ENCODE data around the gene PAM. TPM values are rescaled to one million over a fixed set of nuclear protein-coding genes. Genes with fewer than 3 reads are reported as not detected.
"Not testable (repeated sequence)": the region's sequence is repeated elsewhere in the genome, so short reads cannot be mapped to it uniquely, and the experiment has no call there.

PAM gene
- total and polyA plus RNA-seq, 4 donors: 8.2 to 27.5 (median 13.7) TPM

DNA sequence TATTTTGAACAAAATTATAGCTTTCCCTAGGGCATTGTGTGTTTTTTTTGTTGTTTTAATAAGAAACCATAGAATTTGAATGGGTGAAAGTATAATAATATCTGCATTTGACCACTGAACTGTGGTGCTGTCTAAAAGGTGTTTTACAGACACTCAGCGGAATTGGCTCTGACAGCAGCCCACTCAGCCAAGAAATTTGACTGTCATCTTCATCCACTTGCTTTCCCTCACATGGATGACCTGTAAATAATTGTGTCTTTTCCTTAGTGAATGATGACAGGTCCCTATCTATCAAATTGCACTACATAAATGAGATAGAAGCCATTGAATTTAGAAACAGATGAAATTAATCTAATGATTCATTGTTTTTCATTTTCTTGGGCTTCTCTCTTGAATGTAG lies 150.0 kb downstream of the PAM start:
- Histone ChIP-seq H3K9ac (ENCODE audit: low read depth in 1 of 2, low read length in 2 of 2) (no peak overlapping the region), H3K27me3 (ENCODE audit: control insufficient read depth in 4 of 4, insufficient read depth in 4 of 4, low read length in 3 of 4) (no peaks in the 10 kb centered on the region), H3K27ac (ENCODE audit: low read depth in 1 of 2, low read length in 2 of 2) (no peak overlapping the region), H3K36me3 (ENCODE audit: control insufficient read depth in 4 of 4, insufficient read depth in 3 of 4, low read depth in 1 of 4, low read length in 3 of 4) (peaks cover 0 to 2% (median 0%) of the 10 kb centered on the region in 4 donors), H3K9me3 (ENCODE audit: control insufficient read depth in 4 of 4, low read length in 3 of 4) (no peaks in the 10 kb centered on the region), H3K4me3 (ENCODE audit: low read depth in 1 of 3, low read length in 3 of 3) (no peak overlapping the region), H3K4me1 (ENCODE audit: control insufficient read depth in 4 of 4, insufficient read depth in 4 of 4, low read length in 3 of 4) (no peaks in the 10 kb centered on the region)
- TF ChIP-seq, protein P1, sequence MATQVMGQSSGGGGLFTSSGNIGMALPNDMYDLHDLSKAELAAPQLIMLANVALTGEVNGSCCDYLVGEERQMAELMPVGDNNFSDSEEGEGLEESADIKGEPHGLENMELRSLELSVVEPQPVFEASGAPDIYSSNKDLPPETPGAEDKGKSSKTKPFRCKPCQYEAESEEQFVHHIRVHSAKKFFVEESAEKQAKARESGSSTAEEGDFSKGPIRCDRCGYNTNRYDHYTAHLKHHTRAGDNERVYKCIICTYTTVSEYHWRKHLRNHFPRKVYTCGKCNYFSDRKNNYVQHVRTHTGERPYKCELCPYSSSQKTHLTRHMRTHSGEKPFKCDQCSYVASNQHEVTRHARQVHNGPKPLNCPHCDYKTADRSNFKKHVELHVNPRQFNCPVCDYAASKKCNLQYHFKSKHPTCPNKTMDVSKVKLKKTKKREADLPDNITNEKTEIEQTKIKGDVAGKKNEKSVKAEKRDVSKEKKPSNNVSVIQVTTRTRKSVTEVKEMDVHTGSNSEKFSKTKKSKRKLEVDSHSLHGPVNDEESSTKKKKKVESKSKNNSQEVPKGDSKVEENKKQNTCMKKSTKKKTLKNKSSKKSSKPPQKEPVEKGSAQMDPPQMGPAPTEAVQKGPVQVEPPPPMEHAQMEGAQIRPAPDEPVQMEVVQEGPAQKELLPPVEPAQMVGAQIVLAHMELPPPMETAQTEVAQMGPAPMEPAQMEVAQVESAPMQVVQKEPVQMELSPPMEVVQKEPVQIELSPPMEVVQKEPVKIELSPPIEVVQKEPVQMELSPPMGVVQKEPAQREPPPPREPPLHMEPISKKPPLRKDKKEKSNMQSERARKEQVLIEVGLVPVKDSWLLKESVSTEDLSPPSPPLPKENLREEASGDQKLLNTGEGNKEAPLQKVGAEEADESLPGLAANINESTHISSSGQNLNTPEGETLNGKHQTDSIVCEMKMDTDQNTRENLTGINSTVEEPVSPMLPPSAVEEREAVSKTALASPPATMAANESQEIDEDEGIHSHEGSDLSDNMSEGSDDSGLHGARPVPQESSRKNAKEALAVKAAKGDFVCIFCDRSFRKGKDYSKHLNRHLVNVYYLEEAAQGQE (IDR thresholded peaks at IDR 0.05): no peak
- TF ChIP-seq FOXA1 (IDR thresholded peaks at IDR 0.05): no peak
- TF ChIP-seq, protein P2, sequence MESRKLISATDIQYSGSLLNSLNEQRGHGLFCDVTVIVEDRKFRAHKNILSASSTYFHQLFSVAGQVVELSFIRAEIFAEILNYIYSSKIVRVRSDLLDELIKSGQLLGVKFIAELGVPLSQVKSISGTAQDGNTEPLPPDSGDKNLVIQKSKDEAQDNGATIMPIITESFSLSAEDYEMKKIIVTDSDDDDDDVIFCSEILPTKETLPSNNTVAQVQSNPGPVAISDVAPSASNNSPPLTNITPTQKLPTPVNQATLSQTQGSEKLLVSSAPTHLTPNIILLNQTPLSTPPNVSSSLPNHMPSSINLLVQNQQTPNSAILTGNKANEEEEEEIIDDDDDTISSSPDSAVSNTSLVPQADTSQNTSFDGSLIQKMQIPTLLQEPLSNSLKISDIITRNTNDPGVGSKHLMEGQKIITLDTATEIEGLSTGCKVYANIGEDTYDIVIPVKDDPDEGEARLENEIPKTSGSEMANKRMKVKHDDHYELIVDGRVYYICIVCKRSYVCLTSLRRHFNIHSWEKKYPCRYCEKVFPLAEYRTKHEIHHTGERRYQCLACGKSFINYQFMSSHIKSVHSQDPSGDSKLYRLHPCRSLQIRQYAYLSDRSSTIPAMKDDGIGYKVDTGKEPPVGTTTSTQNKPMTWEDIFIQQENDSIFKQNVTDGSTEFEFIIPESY (IDR thresholded peaks at IDR 0.05): no peak
- TF ChIP-seq, protein P3, sequence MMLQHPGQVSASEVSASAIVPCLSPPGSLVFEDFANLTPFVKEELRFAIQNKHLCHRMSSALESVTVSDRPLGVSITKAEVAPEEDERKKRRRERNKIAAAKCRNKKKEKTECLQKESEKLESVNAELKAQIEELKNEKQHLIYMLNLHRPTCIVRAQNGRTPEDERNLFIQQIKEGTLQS (IDR thresholded peaks at IDR 0.05): no peak
- TF ChIP-seq SP1 (IDR thresholded peaks at IDR 0.05): no peak
- TF ChIP-seq RAD21 (IDR thresholded peaks at IDR 0.05): no peak
- no peak for TF ChIP-seq RXRA (IDR thresholded peaks at IDR 0.05)
- no peak for TF ChIP-seq HNF4A (conservative IDR thresholded peaks at IDR 0.05)
- no peak for TF ChIP-seq TAF1 (conservative IDR thresholded peaks at IDR 0.05)
- no peak for TF ChIP-seq EGR1 (IDR thresholded peaks at IDR 0.05; ENCODE audit: low read depth in 2 of 2)
- DNase-seq (ENCODE audit: low spot score): no peak
- 94% methylated on average over 1 of the region's 1 CpG for WGBS

DNA sequence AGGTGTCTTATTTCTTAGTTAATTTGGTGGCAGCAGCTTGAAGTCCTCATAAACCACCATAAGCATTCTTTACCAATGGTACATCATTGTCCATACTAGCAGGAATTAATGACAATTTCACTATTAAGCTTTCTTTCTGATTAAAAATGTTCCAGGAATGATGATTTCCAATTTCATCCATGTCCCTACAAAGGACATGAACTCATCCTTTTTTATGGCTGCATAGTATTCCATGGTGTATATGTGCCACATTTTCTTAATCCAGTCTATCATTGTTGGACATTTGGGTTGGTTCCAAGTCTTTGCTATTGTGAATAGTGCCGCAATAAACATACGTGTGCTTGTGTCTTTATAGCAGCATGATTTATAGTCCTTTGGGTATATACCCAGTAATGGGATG lies 152.0 kb downstream of the PAM start:
- H3K36me3 ChIP-seq (ENCODE audit: control insufficient read depth in 4 of 4, insufficient read depth in 3 of 4, low read depth in 1 of 4, low read length in 3 of 4); H3K4me1 ChIP-seq (ENCODE audit: control insufficient read depth in 4 of 4, insufficient read depth in 4 of 4, low read length in 3 of 4); H3K4me3 ChIP-seq (ENCODE audit: low read depth in 1 of 3, low read length in 3 of 3); H3K27ac ChIP-seq (ENCODE audit: low read depth in 1 of 2, low read length in 2 of 2); H3K27me3 ChIP-seq (ENCODE audit: control insufficient read depth in 4 of 4, insufficient read depth in 4 of 4, low read length in 3 of 4); H3K9me3 ChIP-seq (ENCODE audit: control insufficient read depth in 4 of 4, low read length in 3 of 4); DNase-seq (ENCODE audit: low spot score); H3K9ac ChIP-seq (ENCODE audit: low read depth in 1 of 2, low read length in 2 of 2): not testable (repeated sequence)
- WGBS: no CpG with 5 or more reads among the region's 2 CpGs

DNA sequence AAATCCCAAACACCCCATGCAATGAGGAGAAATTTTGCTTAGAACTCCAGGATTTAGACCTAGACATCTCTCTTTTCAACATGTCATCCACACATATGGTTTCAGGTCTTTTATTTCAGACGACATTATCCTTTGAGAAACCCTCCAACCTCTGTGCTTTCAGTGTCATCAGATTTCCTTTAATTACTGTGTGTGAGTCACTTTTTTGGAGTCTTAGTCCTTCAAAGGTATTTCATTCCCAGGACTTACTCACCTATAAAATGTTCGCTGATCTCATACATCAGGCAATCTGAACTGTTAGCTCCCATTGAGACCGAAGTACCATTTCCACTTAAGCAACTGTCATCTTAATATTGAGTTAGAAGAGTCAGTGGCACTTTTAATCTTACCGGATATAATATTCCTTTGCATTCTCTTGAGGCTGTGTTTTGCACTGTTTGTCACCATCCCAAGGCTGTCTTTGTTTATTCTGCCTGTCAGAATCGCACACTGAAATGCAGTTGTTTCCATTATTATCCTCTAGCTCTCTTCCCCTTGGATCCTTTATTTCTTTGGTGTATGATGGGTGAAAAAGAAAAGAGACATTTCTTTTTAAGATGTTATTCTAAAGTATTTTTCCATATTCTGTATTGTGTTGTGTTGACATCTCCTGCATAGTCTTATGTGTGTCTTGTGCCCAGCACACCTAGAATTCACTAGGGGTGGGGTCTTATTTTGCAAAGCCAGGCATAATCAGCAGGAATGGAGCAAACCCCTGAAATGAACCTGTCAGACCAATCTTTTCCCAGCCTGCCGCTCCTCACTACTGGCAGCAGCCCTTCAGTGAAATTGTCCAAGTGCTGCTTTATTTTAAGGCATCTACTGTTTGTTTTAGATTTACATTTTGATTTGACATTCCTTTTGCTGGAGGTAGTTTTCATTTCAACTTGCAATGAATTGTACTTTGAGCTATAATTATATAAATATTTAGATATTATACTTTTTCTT lies 155.4 kb downstream of the PAM start:
- H3K27ac ChIP-seq (ENCODE audit: low read depth in 1 of 2, low read length in 2 of 2): no peak overlapping the region
- H3K36me3 ChIP-seq (ENCODE audit: control insufficient read depth in 4 of 4, insufficient read depth in 3 of 4, low read depth in 1 of 4, low read length in 3 of 4): peaks cover 0 to 2% (median 0%) of the 10 kb centered on the region in 4 donors
- no peak overlapping the region for H3K4me3 ChIP-seq (ENCODE audit: low read depth in 1 of 3, low read length in 3 of 3)
- no peak for DNase-seq (ENCODE audit: low spot score)
- no peak overlapping the region for H3K9ac ChIP-seq (ENCODE audit: low read depth in 1 of 2, low read length in 2 of 2)
- H3K9me3 ChIP-seq (ENCODE audit: control insufficient read depth in 4 of 4, low read length in 3 of 4): no peaks in the 10 kb centered on the region
- no peaks in the 10 kb centered on the region for H3K4me1 ChIP-seq (ENCODE audit: control insufficient read depth in 4 of 4, insufficient read depth in 4 of 4, low read length in 3 of 4)
- H3K27me3 ChIP-seq (ENCODE audit: control insufficient read depth in 4 of 4, insufficient read depth in 4 of 4, low read length in 3 of 4): no peaks in the 10 kb centered on the region
- WGBS: 88% methylated on average over 6 of the region's 6 CpGs
- TF ChIP-seq HNF4A (conservative IDR thresholded peaks at IDR 0.05) (no peak), FOXA1 (IDR thresholded peaks at IDR 0.05) (no peak), NR2F2 (IDR thresholded peaks at IDR 0.05) (no peak), RAD21 (IDR thresholded peaks at IDR 0.05) (no peak), YY1 (IDR thresholded peaks at IDR 0.05) (no peak), FOXA2 (IDR thresholded peaks at IDR 0.05) (no peak), GABPA (IDR thresholded peaks at IDR 0.05 in 1 of 2, conservative IDR thresholded peaks at IDR 0.05 in 1 of 2) (no peak)
- TF ChIP-seq, protein P4, sequence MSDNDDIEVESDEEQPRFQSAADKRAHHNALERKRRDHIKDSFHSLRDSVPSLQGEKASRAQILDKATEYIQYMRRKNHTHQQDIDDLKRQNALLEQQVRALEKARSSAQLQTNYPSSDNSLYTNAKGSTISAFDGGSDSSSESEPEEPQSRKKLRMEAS (IDR thresholded peaks at IDR 0.05): no peak
- TF ChIP-seq, protein P1 (IDR thresholded peaks at IDR 0.05): no peak
- TF ChIP-seq, protein P3 (IDR thresholded peaks at IDR 0.05): no peak
